ENCODE data around the gene PTP4A2. TPM values are rescaled to one million over a fixed set of nuclear protein-coding genes. Genes with fewer than 3 reads are reported as not detected.

The PTP4A2 gene
- 202 and 238 TPM in 2 replicates for total RNA-seq

DNA sequence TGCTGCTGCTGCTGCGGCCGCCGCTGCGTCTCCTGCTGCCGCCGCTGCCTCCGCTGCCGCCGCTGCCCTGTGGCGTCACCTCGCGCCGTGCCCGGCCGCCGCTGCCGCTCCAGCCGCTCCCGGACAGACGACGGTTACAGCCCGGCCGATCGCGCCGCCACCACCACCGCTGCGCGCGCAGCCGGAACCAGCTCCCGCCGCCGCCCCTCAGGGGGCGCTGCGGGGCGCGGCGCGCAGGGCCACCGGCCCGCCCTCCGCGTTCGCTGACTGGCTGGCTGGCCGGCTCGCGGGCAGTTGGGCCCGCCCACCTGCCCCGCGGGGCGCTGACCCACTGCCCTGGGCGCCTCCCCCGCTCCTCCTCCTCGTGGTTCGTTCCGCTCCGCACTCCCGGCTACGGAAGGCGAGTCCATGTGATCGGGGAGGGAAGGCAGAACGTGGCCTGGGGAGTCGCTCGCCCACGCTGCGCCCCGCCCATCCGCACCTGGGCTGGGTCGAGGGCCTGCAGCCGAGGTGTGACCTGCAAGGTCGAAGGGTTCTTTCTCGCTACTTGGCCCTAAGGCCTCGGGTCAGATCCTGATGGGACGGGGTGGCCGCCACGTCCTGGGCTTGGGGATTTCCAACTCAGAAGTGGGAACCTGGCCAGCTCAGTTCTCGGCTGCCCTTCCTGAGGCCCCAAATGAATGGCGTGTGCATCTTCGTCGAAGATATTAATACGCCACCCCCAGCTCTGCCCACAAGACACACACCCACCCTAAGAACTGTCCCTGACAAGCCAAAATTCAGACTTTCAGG lies at the start of gene PTP4A2:
TSS of gene PTP4A2 (minus strand) at position 185 of the 792 bp plus-strand sequence. CDS start 19,303 bp downstream, outside the sequence.

Other genes with a start within 250 kb of the PTP4A2 start
- 0.20 and 0.67 TPM in 2 replicates for gene COL16A1, start 234.4 kb downstream of the PTP4A2 start, total RNA-seq
- 0.40 and 0.89 TPM in 2 replicates for gene ADGRB2, start 174.0 kb downstream of the PTP4A2 start, total RNA-seq
- gene SPOCD1, start 122.3 kb downstream of the PTP4A2 start, total RNA-seq, result 47.2 and 49.2 TPM in 2 replicates
- gene KHDRBS1, start 75.5 kb upstream of the PTP4A2 start, total RNA-seq, result 98.4 and 98.6 TPM in 2 replicates
- gene TMEM39B, start 134.6 kb upstream of the PTP4A2 start, total RNA-seq, result 10.3 and 13.4 TPM in 2 replicates
- 45.1 and 46.0 TPM in 2 replicates for gene KPNA6, start 169.7 kb upstream of the PTP4A2 start, total RNA-seq
- gene TXLNA, start 241.3 kb upstream of the PTP4A2 start, total RNA-seq, result 65.8 and 66.6 TPM in 2 replicates